OCI-LY7 (cell line): ENCODE measurements around the gene FEN1. TPM values are rescaled to one million over a fixed set of nuclear protein-coding genes. Genes with fewer than 3 reads are reported as not detected.

ENCODE experiments used
- BruUV-seq: library from RNA; stranded (reverse); fragments of 400-500 nt; replicated peaks from 2 replicates; lab custom pipeline; 2021; lab: Mats Ljungman, UMichigan
- CTCF ChIA-PET: fragments of 300-600 bp; sonication (Branson Sonifier 250); formaldehyde crosslinking; loops from one replicate; lab custom pipeline; 2022; ENCODE audit warnings: antibody characterized with exemption; ENCODE audit not compliant: unreplicated experiment; lab: Charles Lee
- POLR2A ChIA-PET: fragments of 300-600 bp; sonication (Branson Sonifier 250); formaldehyde crosslinking; loops from one replicate; lab custom pipeline; 2022; ENCODE audit warnings: antibody characterized with exemption; lab: Charles Lee
- DNase-seq: peaks from one replicate; pipeline ENCODE4 v3.0.0-alpha.2; 2015; ENCODE audit warnings: low spot score
- H2AFZ ChIP-seq: fragments of 200-600 bp; sonication (generic), shearing (Covaris generic); 2 replicates; pipeline ENCODE4 v1.6.1; 2014; ENCODE audit warnings: mild to moderate bottlenecking, antibody characterized with exemption, low read length, moderate library complexity
- H3K27ac ChIP-seq: fragments of 200-600 bp; sonication (generic); 2 replicates; pipeline ENCODE4 v1.5.1; 2014; ENCODE audit warnings: mixed run types, low read depth, mild to moderate bottlenecking, moderate library complexity, low read length, inconsistent platforms; ENCODE audit not compliant: poor library complexity, severe bottlenecking
- H3K36me3 ChIP-seq: fragments of 200-600 bp; sonication (generic); 2 replicates; pipeline ENCODE4 v1.6.1; 2014; ENCODE audit warnings: mild to moderate bottlenecking, antibody characterized with exemption, low read length, moderate library complexity, mixed read lengths; ENCODE audit not compliant: insufficient read depth
- H3K4me1 ChIP-seq: fragments of 200-600 bp; sonication (generic); 2 replicates; pipeline ENCODE4 v1.5.1; 2014; ENCODE audit warnings: mild to moderate bottlenecking, low read length; ENCODE audit not compliant: insufficient read depth, poor library complexity, severe bottlenecking
- H3K4me2 ChIP-seq: fragments of 200-600 bp; sonication (generic); 2 replicates; pipeline ENCODE4 v1.6.1; 2014; ENCODE audit warnings: mild to moderate bottlenecking, low read length
- H3K4me3 ChIP-seq: fragments of 200-600 bp; sonication (generic); 2 replicates; pipeline ENCODE4 v1.5.1; 2014; ENCODE audit warnings: mild to moderate bottlenecking, low read depth, low read length; ENCODE audit not compliant: poor library complexity, severe bottlenecking
- H3K79me2 ChIP-seq: fragments of 200-600 bp; sonication (generic); 2 replicates; pipeline ENCODE4 v1.6.1; 2016; ENCODE audit warnings: low read depth, mild to moderate bottlenecking, low read length, moderate library complexity, mixed read lengths; ENCODE audit not compliant: insufficient read depth
- H3K9me2 ChIP-seq: fragments of 200-600 bp; sonication (generic); 2 replicates; pipeline ENCODE4 v1.6.1; 2016; ENCODE audit warnings: mild to moderate bottlenecking, low read length, mixed read lengths; ENCODE audit not compliant: insufficient read depth
- H3K9me3 ChIP-seq: fragments of 200-600 bp; sonication (generic); 2 replicates; pipeline ENCODE4 v1.6.1; 2014; ENCODE audit warnings: mild to moderate bottlenecking, mixed run types, low read length, mixed read lengths
- H4K20me1 ChIP-seq: fragments of 200-600 bp; sonication (generic); 2 replicates; pipeline ENCODE4 v1.6.1; 2014; ENCODE audit warnings: mild to moderate bottlenecking, antibody characterized with exemption, low read length, moderate library complexity, mixed read lengths; ENCODE audit not compliant: insufficient read depth
- CTCF ChIP-seq: fragments of 200-600 bp; sonication (generic); conservative IDR thresholded peaks from 2 replicates; pipeline ENCODE4 v1.5.1; 2014; ENCODE audit warnings: mild to moderate bottlenecking, antibody characterized with exemption, low read length, moderate library complexity, mixed read lengths
- EZH2phosphoT487 ChIP-seq: fragments of 200-600 bp; sonication (generic); IDR thresholded peaks from 2 replicates; pipeline ENCODE4 v1.6.1; 2018; ENCODE audit warnings: low read depth, borderline replicate concordance, mild to moderate bottlenecking, mixed run types, antibody characterized with exemption, low read length, moderate library complexity, mixed read lengths
- intact Hi-C: fragments of 100-400 bp; cut with micrococcal nuclease; formaldehyde crosslinking; loops from one replicate; pipeline ENCODE4 v1.10.0; 2022; ENCODE audit not compliant: unreplicated experiment
- total RNA-seq, 2 experiments: library from RNA; depleted of rRNA in 1 of 2; stranded (reverse); fragments of >200 nt in 1 of 2; shearing (Covaris generic) in 1 of 2; gene quantifications; 2 replicates each; pipeline ENCODE4 v1.2.3, GENCODE V29; 2014 to 2022

FEN1 gene
- total RNA-seq, 2 experiments from 2014 or later = 123 to 153 TPM

- BruUV-seq = no TSS peak
Measured at GRCh38 chr11:61830237-61831105, 37.8 kb downstream of the FEN1 start.

GRCh38 chr11:61832207-61832606 is 39.5 kb downstream of the FEN1 start:
- BruUV-seq = no TSS peak
- Histone ChIP-seq H3K9me2 (no peaks in the 10 kb centered on the region), H3K36me3 (no peaks in the 10 kb centered on the region), H3K9me3 (no peaks in the 10 kb centered on the region), H3K4me1 (peaks cover 31% of the 10 kb centered on the region), H3K4me3 (no peak overlapping the region), H3K4me2 (no peak overlapping the region; the same call in 1 of the 2 replicates), H3K79me2 (no peaks in the 10 kb centered on the region), H3K27ac (no peak overlapping the region), H4K20me1 (no peaks in the 10 kb centered on the region), H2AFZ (no peak overlapping the region)
- DNase-seq = no peak
- POLR2A ChIA-PET = no interaction called here
- TF ChIP-seq CTCF = no peak
- no peak for TF ChIP-seq EZH2phosphoT487
- intact Hi-C loops = no loop called here
- CTCF ChIA-PET = no interaction called here

More at GRCh38 chr11:61830237-61831105, 37.8 kb downstream of the FEN1 start:
- intact Hi-C loops = no loop called here
- Histone ChIP-seq H3K4me1 (peaks cover 25% of the 10 kb centered on the region), H3K4me3 (no peak overlapping the region), H4K20me1 (no peaks in the 10 kb centered on the region), H2AFZ (no peak overlapping the region), H3K9me3 (no peaks in the 10 kb centered on the region), H3K36me3 (no peaks in the 10 kb centered on the region), H3K4me2 (no peak overlapping the region; the same call in 1 of the 2 replicates), H3K9me2 (no peaks in the 10 kb centered on the region), H3K79me2 (no peaks in the 10 kb centered on the region), H3K27ac (no peak overlapping the region)
- no peak for TF ChIP-seq EZH2phosphoT487
- TF ChIP-seq CTCF = no peak
- ChIA-PET POLR2A (interaction anchor here (0.6 to 0.8 kb wide), 2 partner anchors 8 to 23 kb away, joined by 3 read pairs; no protein-coding TSS in a partner anchor), CTCF (no interaction called here)
- no peak for DNase-seq

- TF ChIP-seq EZH2phosphoT487 = no peak
- TF ChIP-seq CTCF = no peak
- no TSS peak for BruUV-seq
- ChIA-PET CTCF (no interaction called here), POLR2A (no interaction called here)
- no peaks in the 10 kb centered on the region for H4K20me1 ChIP-seq
- H3K79me2 ChIP-seq = no peaks in the 10 kb centered on the region
- H3K9me2 ChIP-seq = no peaks in the 10 kb centered on the region
- no peak overlapping the region for H3K4me2 ChIP-seq
- intact Hi-C loops = no loop called here
- DNase-seq = no peak
- no peak overlapping the region for H3K4me3 ChIP-seq
- H3K9me3 ChIP-seq = no peaks in the 10 kb centered on the region
- H2AFZ ChIP-seq = no peak overlapping the region
- peaks cover 31% of the 10 kb centered on the region for H3K4me1 ChIP-seq
- no peaks in the 10 kb centered on the region for H3K36me3 ChIP-seq
- H3K27ac ChIP-seq = no peak overlapping the region
Measured at GRCh38 chr11:61832754-61833153, 40.0 kb downstream of the FEN1 start.
